AG08396 (cell line): ENCODE measurements around the gene MSH2.

ENCODE experiments used
- DNase-seq: peaks from one replicate; pipeline ENCODE4 v3.0.0; 2012; ENCODE audit warnings: low spot score, mixed read lengths

MSH2 gene

DNA sequence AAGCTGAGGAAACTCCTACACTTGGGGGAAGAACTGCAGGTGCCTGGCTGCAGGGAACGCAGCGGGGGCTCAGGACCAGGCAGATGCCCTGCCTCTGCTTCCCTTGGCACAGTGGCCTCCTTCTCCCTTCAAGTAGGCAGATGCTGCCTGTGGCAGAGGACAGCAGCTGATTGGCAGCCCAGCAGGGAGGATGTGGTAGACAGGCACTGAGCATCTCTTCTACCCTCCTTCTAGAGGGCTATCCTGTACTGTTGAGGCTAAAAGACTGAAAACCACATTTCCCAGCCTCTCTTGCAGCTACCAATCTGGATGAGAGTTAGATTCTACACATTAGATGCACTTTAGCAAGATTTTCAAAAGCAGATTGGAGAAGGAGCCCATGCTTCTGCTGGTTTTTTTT is 105.7 kb downstream of the MSH2 start:
- DNase-seq = no peak

DNA sequence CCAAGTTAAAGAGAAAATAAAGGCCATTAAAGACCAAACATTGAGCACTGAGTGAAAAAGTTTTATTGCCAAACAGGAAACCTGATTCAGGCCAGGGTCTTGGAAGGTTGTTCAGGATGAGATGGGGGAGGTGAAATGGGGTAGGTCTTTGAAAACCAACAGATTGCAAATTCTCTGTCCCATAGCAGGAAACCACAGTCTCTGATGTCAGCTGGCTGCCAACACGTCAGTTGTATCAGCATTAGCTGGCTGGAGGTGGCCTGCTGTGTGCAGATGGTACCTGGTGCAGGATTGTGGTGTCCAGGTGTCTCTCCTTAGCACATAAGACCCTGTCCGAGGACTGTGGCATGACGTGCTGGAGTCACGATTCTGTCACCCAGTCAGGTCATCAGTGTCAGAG is 106.3 kb downstream of the MSH2 start:
- DNase-seq = no peak

DNA sequence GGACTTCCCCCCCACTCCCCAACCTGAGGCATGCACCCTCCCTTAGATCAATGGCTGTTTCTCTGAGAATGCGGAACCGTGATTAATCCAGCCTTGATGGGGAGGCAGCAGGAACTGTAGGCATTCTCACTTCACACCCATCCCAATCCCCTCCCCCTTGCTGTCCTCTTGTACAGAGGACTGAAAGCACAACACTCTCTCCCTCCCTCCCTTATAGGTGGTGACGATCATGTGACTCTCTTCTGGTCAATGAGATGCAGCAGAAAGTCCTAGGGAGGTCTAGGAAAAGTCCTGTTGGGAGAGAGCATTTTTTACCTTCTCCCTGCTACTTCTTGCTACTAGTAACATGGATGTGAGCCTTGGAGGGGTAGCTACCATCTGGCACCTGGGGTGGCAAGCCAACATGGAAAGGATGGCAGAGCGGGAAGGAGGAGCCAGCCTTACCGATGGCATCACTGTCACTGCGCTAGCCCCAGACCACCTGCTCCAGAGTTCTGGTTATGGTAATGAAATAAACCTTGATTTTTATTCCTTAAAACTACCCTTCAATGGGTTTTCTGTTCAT is 106.9 kb downstream of the MSH2 start:
- no peak for DNase-seq

DNA sequence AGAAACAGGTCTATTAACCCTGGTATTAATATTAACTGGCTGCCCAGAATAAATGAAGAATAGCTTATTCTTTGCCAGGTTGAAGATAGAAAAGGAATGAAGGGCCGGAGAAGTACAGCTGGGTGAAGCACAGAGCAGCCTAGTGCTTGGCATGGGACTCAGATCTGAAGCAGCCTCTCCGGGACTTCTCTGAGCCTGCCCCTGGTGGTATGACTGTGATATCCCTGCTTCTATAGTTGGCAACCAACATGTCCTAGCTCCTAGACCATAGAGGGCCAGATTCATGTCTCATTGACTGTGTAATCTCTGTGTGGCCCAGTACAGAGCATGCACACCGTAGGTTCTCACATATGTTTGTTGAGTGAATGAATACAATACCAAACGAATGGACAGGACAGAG is 107.8 kb downstream of the MSH2 start:
- DNase-seq = no peak

DNA sequence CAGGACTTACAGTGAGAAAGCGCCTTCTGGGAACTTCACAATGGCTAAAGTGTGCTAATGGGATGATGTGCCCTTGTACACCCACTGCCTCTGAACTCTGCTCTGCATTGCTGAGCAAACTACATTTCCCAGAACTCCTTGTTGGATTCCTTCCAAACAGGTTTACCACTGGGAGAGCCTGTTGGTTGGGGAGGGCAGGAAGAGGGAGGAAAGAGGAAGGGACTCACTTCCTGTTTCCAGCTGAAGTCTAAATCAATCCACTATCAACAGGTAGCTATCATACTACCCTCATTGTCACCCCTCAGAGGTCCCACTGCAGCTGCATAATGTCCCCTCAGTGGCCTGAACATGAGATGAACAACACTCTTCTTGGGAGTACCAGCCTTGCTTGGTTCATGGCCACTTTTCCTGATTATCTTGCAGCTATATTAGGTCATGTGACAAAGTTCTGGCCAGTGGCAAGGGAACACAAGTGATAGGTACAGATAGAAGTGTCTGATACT is 109.7 kb downstream of the MSH2 start:
- peak; percentile 56 for DNase-seq

DNA sequence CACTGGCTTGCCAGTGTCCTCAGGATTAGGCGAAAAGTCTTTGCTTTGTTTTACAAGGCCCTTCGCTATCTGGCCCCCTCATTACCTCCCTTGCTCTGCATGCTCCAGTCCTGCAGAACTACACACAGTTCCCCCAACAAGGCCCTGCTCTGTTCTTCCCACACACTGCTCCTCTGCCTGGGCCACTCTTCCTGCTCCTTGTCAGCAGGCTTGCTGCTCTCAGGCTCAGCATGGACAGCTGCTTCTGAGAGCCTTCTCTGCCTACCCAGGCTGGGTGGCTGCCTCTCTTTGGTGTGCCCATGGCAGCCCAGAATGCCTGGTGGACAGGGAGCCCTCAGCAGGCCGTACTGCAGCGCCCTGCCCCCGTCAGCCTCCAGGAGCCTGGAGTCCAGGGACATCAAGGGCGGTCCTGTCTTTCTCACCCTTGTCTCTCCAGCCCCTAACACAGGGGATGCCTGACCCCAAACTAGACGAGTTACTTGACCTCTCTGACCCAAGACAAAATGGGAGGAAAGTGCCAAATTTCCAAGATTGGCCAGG is 111.1 kb downstream of the MSH2 start:
- no peak for DNase-seq

DNA sequence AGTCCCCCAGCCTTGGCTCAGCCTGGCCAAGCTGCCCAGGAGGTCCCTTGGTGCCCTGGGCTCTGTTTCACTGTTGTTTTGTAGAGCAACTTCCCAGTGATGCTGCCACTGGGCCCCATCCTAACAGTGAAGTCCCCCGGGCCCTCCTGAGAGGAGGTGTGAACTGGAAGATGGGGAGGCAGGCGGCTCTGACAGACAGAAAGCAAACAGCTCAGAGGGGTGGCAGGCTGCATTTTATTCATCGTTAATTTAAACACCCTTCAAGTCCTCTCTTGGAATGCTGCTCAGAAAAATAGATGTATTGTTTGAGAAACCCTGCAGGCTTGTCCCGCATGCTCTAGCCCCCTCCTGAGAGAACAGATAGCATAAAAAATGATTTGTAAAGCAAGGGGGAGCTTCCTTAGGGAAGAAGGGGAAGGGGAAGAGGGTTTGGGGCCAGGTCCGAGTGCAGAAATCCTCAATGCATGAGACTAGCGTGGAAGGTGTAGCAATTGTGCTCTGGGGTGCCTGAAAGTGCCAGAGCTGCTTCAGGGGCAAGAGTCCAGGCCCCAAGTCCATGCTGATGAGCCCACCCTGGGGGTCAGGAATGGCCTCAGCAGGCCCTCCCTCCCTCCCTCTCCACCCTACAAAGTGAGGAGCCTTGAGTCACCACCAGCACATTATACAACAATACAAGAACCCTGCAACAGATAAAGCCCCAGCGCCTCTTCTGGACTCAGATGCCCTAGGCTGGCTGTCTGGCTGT is 113.6 kb downstream of the MSH2 start:
- DNase-seq = no peak

DNA sequence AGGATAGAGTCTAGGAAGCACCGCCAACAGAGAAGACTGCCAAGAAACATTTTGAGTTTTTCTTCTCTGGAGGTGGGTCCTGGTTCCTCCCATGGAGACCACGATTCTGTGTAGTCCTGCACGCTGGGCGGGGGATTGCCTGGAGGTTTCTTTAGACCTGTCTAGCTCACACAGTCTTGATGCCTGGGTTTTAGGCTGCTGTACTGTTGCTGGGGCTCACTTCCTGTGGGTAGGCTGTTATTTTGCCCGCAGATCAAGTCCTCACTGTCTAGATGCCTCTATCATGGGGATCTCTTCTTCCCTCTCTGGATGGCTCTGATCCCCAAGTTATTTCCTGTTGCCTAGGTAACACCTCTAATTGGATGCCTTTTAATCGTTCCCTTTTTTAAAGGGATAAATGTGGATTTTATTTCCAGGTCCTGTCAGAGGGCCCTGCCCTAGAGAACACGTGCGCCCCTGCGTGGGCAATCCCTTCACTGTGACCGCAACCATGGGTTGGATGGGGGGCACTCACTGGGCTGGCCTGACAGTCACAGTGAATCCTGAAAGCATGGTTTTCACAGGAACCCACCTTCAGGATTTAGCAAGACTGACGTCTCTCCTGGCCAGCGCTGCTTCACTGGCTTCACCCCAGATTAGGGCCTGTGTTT is 115.7 kb downstream of the MSH2 start:
- no peak for DNase-seq

DNA sequence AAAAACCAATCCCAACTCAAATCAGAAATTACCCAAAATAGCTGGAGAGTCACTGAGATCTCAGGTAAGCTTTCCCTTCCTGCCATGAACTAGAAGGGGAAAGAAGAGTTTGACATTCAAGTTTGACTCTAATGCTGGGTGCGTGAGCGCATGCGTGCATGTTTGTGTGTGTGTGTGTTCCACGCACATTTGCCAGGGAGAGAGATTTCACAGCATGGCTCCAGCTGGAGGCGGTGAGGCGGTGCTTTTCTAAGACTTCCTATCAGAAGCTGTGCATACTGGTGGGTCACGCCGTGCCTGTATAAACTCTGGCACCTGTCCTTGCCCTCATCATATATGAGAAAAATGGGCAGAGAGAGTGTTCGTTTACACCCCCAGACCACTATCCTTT is 116.2 kb downstream of the MSH2 start:
- DNase-seq = no peak

DNA sequence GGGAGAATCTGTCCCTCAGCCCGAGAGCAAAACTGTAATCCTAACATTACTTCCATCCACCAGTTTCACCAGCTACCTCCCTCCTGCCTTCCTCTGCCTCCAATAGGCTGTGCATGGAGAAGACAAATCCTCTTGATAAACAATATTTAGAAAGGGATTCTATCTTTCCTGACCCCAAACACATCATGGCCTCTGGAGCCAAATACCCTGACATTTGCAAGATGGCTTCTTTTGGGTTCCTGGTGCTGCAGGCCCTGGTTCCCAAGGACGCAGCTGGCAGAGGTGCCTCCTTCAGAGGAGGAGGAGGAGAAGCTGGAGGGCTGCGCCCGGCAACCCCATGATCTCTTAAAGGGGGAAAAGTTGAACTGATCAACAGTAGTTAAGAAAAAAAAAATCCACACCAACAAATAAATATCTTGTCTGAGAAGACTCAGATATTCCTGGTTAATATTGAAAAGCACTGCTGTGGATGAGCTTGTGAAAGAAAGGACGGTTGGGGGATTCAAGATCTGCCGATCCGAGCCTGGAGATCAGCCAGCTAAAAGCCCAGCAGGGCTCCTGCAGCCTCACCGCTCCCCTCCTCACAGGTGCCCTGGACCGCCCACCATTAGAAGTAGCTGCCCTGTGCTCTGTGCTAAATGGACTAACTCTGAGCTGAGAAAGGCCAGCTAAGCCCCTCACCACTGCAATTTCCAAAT is 116.8 kb downstream of the MSH2 start:
- DNase-seq = no peak

DNA sequence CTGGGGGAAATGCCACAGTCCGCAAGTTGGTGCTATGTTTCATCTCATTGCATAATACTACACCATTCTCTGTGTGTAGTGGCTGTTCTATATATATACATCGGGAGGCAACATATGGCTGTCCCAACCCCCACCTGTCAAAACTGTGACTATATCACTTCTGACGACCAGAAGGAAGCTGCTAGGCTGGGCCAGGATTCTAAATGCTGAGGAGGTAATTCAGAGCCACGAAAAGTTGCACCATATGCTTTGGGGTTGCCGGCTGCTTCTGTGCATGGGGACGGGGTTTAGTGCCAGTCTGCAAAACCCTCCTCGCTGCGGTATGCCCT is 117.3 kb downstream of the MSH2 start:
- no peak for DNase-seq

DNA sequence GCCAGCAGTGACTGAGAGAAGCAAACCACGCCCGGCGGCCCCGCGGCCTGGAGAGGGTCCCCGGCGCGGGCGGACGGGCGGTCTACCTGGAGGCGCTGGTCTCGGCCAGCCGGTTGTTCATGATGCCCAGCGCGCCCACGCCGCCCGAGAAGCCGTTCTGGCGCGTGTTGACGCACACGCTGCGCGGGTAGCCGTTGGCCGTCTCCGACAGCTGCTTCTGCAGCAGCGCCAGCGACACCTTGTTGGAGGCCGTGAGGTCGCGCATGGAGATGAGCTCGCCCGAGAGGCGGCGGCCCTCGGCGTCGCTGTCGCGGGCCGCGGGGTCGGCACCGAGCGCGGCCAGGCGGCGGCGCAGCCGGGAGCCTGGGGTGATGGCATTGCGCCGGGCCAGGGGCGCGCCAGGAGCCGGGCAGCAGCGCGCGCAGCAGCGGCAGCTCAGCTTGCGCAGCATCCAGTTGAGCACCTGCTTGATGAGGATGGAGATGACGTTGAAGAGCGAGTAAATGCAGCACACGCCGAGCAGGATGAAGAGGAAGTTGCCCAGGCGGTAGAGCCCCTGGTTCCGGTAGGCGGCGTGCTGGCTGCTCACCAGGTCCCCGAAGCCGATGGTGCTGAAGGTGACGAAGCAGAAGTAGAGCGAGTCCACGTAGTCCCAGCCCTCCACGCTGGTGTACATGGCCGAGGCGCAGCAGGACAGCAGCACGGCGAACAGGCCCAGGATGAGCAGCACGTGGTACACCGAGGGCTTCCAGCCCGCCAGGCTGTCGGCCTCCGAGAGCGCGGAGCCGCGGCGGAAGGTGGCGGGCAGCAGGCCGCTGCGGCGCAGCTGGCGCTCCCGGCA is 118.1 kb downstream of the MSH2 start:
- peak; percentile 71 for DNase-seq

DNA sequence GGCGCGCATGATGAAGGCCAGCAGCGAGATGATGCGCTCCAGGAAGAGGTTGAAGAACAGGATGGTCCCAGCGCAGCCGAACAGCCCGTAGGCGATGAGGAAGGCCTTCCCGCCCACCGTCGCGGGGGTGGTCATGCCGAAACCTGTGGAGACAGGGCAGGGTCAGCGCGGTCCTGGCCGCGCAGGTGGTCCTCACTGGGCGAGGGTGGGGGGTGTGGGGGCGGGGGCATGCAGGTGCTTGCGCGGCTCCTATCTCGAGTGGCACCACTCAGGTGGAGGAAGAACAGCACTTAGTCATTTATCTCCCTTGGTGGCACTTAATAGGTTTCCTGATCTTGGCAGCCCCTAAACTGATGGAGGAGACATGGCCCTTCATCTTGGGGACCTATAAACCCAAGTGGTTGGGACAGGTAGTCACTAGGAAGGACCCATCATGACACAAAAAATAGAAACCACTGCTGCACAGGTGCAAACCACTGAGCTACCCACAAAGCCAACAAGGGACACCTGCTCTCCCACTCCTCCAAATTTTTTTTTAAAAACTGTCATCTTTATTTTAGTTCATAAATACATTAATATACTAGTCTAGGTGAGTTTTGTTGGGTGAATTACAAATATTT is 118.8 kb downstream of the MSH2 start:
- no peak for DNase-seq

DNA sequence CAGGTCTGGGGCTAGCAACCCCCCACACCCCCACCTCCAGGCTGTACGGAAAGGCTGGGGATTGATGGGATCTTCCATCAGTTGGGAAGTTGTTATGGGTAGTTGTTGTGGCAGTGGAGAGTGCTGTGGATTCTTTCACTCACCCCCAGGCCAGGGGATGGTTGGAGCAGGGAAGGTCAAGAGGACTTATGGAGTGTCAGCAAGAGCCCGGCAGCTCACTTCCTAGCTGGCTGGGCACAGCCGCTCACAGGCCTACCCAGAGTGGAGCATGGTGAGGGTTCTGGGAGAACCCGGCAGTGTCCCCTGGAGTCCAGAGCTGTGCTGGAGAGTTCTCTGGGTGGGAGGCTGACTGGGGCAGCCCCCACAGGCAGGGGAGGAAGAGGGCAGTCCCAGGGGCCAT is 122.2 kb downstream of the MSH2 start:
- DNase-seq = no peak

DNA sequence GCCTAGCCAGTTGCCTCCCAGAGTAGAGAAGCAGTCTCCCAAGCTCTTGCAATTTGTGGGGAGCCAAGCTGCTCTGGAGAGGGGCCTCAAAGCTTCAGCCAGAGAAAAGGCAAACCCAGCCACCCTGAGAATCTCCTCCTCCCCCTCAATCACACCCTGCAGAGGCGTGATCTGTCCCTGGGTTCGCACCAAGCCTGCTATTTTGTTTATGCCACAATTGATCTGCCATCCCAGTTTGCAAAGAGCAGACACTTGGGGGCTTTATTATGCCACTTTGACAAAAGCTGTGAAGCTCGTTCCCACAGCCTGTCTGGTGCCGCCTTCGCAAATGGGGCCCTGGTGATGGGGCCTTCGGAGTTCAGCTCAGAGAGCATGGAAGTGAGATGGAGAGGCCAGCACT is 125.5 kb downstream of the MSH2 start:
- DNase-seq = no peak

DNA sequence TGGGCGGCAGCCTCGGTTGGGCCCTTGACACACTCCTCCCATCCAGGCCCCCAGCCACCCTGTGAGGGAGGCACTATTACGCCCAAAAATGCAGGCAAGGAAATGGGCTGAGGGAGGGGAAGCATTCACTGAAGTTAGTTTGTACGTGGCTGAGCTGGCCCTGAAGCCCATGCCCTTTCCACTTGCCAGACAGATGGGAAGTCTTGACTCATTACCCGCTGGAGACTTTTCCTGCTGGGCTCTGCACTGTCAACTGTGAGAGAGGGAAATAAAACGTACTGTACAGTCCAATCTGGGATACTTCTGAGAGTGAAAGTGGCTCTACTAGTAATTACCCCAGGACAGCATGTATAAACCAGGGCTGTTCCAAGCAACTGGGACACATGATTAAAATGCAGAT is 125.9 kb downstream of the MSH2 start:
- DNase-seq = no peak

DNA sequence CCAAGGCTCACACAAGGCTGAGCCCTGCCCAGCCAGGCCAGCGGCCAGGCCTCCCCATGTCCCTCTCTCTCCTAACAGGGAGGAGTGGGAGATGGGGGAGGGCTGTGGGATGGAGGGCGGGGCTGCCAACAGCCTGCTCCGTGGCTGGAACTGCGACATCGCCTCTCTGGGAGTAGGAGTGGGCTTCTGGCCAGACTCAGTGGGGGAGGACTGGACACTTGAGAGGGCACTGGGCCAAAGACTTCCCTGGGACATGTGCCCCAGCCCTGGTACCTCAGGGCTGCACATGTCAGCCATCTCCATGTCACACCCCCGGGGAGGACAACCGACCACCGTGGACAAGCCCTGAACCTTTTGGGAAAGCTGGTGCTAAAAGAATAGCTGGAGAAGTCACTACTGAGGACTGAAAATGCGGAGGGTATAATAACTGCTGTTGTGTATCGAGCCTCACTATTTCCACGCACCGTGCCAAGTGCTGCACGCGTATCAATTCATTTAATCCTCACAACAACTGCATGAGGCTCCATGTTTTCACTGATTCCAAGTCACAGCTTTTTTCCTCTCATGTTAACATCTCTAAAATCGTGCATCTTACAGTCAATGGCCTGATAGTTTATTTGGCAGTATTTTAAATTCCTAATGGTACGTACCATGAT is 127.3 kb downstream of the MSH2 start:
- no peak for DNase-seq

DNA sequence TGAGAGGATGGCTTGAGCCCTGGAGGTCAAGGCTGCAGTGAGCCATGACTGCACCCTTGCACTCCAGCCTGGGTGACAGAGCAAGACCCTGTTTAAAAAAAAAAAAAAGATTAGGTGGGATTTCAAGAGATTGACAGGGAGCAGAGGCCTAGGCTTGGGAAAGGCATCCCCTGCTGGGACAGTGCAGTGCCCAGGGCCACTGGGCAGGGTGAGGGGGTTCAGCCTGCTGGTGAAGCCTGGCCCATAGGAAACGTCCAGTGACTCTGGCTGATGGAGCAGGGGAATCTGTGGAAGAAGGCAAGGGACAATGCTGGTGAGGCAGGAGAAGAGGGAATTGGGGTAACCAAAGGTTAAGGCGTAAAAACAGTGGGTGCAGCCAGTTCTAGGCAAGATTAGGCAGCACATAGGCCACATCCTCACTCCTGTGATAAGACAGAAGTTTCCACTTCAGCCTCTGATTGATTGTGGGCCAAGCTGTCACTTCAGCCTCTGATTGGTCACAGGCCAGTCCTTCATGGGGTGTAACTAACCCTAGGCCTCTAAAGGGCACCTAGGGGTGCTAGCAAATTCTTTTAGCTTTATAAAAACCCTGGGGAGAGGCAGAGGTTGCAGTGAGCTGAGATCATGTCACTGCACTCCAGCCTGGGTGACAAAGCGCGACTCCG is 128.6 kb downstream of the MSH2 start:
- DNase-seq = no peak
